Bronchial epithelial cell (primary cell): ENCODE results near the gene GLMP. TPM values are rescaled to one million over a fixed set of nuclear protein-coding genes. Genes with fewer than 3 reads are reported as not detected.

Experiments
- DNase-seq: peaks from one replicate; pipeline ENCODE4 v3.0.0-alpha.2; 2010; ENCODE audit warnings: low read depth
- FAIRE-seq: peaks from 2 replicates; lab custom pipeline; 2011; peaks lifted over from hg19 to GRCh38; lab: Jason Lieb, UNC
- H3K27me3 ChIP-seq: 2 replicates; pipeline ENCODE4 v1.5.1; 2011; ENCODE audit warnings: low read length; ENCODE audit not compliant: control insufficient read depth, insufficient read depth
- H3K36me3 ChIP-seq: 2 replicates; pipeline ENCODE4 v1.5.1; 2011; ENCODE audit warnings: low read length; ENCODE audit not compliant: control insufficient read depth, insufficient read depth
- H3K4me3 ChIP-seq: 2 replicates; pipeline ENCODE4 v1.5.1; 2011; ENCODE audit warnings: mild to moderate bottlenecking, low read depth, low read length, control low read depth
- total RNA-seq: library from RNA; depleted of rRNA; stranded (reverse); fragments of >200 nt; gene quantifications from 2 replicates; pipeline ENCODE4 v1.2.1, GENCODE V29; 2014
- TF ChIP-seq, protein P1 (sequence below): IDR thresholded peaks from 2 replicates; pipeline ENCODE4 v1.5.1; 2011; ENCODE audit warnings: mild to moderate bottlenecking, moderate library complexity, low read length, control low read depth, inconsistent platforms; ENCODE audit not compliant: insufficient read depth, severe bottlenecking

GLMP gene
- total RNA-seq, 1 donor from 2014 or later = 34.2 TPM

DNA sequence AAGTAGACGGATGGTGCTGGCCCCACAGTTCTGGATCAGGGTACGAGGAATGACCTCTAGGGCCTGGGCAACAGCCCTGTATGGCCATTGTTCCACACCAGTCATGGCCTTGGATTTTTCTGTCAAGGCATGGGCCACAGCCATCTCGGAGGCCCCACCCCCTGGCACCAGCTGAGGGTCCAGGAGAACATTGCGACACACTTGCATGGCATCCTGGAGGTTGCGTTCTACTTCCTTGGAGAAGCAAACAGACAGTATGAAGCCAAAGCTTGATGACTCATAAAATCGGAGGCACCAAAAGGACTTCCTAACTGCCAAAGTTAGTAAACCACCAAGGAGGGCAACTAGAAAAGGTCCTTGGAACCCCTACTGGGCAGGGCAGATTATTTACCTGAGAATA is 15.5 kb upstream of the GLMP start:
- H3K36me3 ChIP-seq = peaks cover 19% of the 10 kb centered on the region
- no peak for FAIRE-seq

DNA sequence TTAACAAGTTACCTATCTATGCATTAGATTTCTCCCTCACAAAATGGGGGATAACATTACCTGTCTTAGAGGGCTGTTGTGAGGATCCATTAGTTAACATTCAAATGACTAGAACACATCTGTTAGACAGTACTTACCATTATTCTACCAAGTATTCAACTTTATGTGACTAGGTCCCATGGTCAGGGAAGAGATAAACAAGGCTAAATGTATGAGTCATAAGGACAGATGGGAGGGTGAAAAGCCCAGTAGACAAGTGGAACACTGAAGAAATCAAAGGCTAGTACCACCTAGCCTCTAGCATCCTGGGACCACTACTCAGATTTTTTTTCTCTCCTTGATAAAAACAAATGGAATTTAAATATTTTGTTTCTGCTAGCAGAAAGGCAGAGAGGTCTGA is 12.6 kb upstream of the GLMP start:
- no peak overlapping the region for H3K4me3 ChIP-seq
- peaks cover 12% of the 10 kb centered on the region for H3K36me3 ChIP-seq
- DNase-seq (no peak), FAIRE-seq (no peak)
- no peaks in the 10 kb centered on the region for H3K27me3 ChIP-seq
- TF ChIP-seq, protein P1, sequence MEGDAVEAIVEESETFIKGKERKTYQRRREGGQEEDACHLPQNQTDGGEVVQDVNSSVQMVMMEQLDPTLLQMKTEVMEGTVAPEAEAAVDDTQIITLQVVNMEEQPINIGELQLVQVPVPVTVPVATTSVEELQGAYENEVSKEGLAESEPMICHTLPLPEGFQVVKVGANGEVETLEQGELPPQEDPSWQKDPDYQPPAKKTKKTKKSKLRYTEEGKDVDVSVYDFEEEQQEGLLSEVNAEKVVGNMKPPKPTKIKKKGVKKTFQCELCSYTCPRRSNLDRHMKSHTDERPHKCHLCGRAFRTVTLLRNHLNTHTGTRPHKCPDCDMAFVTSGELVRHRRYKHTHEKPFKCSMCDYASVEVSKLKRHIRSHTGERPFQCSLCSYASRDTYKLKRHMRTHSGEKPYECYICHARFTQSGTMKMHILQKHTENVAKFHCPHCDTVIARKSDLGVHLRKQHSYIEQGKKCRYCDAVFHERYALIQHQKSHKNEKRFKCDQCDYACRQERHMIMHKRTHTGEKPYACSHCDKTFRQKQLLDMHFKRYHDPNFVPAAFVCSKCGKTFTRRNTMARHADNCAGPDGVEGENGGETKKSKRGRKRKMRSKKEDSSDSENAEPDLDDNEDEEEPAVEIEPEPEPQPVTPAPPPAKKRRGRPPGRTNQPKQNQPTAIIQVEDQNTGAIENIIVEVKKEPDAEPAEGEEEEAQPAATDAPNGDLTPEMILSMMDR = no peak

More for the DNA sequence above, 15.5 kb upstream of the GLMP start:
- Histone ChIP-seq H3K27me3 (no peaks in the 10 kb centered on the region), H3K4me3 (no peak overlapping the region)
- TF ChIP-seq, protein P1 = no peak
- peak; percentile 50 for DNase-seq

DNA sequence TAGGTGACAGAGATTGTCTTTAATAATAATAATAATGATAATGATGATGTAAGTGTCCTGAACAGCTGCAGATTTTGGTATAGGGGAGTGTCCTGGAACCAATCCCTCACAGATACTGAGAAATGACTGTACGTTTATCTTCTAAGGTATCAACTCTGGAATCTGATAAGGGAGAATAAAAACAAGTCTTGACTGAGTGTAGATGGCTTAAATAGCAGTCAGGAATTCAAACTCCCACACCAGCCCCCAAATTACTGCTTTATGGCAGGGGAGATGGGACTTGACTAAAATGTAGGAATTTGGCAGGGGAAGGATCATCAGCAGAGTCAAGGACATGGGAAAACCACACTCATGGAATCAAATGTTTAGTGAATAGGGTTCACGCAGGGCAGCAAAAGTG is 9.7 kb upstream of the GLMP start:
- TF ChIP-seq, protein P1 = no peak
- Histone ChIP-seq H3K36me3 (peaks cover 9% of the 10 kb centered on the region), H3K4me3 (no peak overlapping the region), H3K27me3 (no peaks in the 10 kb centered on the region)
- FAIRE-seq (no peak), DNase-seq (no peak)

DNA sequence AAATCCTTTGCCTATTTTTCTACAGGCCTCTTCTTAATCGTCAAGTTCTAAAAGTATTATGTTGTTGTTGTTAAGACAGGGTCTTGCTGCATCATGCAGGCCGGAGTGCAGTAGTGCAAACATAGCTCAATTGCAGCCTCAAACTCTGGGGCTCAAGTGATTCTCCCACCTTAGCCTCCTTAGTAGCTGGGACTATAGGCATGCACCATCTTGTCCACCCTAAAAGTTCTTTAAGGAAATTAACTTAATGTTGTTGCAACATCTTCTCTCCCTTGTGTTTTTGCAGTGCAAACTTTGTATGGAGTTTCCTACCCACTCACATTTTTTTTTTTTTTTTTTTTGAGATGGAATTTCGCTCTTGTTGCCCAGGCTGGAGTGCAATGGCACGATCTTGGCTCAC is 7.8 kb upstream of the GLMP start:
- TF ChIP-seq, protein P1 = no peak
- FAIRE-seq = no peak
- peaks cover 1% of the 10 kb centered on the region for H3K36me3 ChIP-seq

DNA sequence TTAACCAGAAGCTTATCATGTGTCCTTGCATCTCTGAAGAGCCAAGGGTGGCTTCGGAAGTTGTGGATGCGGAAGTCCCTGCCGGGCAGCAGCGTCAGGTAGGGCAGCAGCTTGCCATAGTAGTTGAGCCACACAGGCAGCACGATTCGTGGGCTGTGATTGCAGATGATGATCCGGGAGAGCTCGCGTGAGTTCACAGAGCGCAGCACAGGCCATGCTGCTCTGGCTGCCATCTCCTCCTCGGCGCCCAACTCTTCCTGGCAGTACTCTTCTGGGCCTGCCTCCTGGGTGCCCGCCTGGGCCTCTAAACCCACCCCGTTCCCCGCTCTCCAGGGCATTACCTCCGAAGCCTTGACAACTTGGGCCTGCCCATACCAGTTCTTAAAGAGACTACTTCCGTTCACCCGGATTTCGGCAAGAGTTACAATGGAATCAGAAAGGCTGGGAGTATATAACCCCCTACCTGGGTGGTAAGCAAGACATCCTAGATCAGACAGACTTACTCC is 3.4 kb upstream of the GLMP start, which contains the start of gene VHLL:
Gene VHLL (minus strand): TSS at position 456 of the 506 bp plus-strand sequence. CDS start 118 bp downstream, at position 338.
- TF ChIP-seq, protein P1 = no peak
- FAIRE-seq (no peak), DNase-seq (no peak)
- Histone ChIP-seq H3K36me3 (peaks cover 1% of the 10 kb centered on the region), H3K27me3 (no peaks in the 10 kb centered on the region), H3K4me3 (no peak within 1 kb of the TSS)

More for the DNA sequence above, 7.8 kb upstream of the GLMP start:
- peak; percentile 51 for DNase-seq
- Histone ChIP-seq H3K4me3 (no peak overlapping the region), H3K27me3 (no peaks in the 10 kb centered on the region)

- Histone ChIP-seq H3K27me3 (no peaks in the 10 kb centered on the region), H3K4me3 (no peak overlapping the region), H3K36me3 (peaks cover 7% of the 10 kb centered on the region)
- DNase-seq (no peak), FAIRE-seq (no peak)
- TF ChIP-seq, protein P1 = no peak
Observed at GRCh38 chr1:156293895-156294294, 1.6 kb downstream of the GLMP start.
